GM12878 (cell line): Measurements from ENCODE around the gene COL1A1. TPM values are rescaled to one million over a fixed set of nuclear protein-coding genes. Genes with fewer than 3 reads are reported as not detected.

ENCODE experiments used
- BCL11A ChIP-seq: IDR thresholded peaks from 2 replicates; pipeline ENCODE4 v1.6.1; 2011; ENCODE audit warnings: low read depth, low read length
- CBX3 ChIP-seq: fragments of 200-600 bp; sonication (generic); IDR thresholded peaks from 2 replicates; pipeline ENCODE4 v1.6.1; 2016; ENCODE audit warnings: low read depth, borderline replicate concordance
- CBX5 ChIP-seq: sonication (generic); IDR thresholded peaks from 2 replicates; pipeline ENCODE4 v1.6.1; 2016; ENCODE audit warnings: low read depth, moderate library complexity, mild to moderate bottlenecking, inconsistent platforms
- CEBPB ChIP-seq, 2 experiments: fragments of 150-350 bp in 1 of 2; IDR thresholded peaks; 2 replicates each; pipeline ENCODE4 v1.6.1; 2012 to 2014; ENCODE audit warnings: low read depth in 2 of 2, low read length in 2 of 2, borderline replicate concordance in 1 of 2, inconsistent platforms in 1 of 2
- CHD2 ChIP-seq: IDR thresholded peaks from 2 replicates; pipeline ENCODE4 v1.6.1; 2011; ENCODE audit warnings: low read depth, low read length, improper control_type of control experiment, borderline replicate concordance
- CHD4 ChIP-seq: fragments of 200-600 bp; sonication (generic); IDR thresholded peaks from 2 replicates; pipeline ENCODE4 v1.6.1; 2016; ENCODE audit warnings: mild to moderate bottlenecking
- FOS ChIP-seq: IDR thresholded peaks from 3 replicates; pipeline ENCODE4 v1.6.1; 2011; ENCODE audit warnings: borderline replicate concordance; ENCODE audit not compliant: insufficient read length; ENCODE audit errors: extremely low read depth
- FOXM1 ChIP-seq: IDR thresholded peaks from 2 replicates; pipeline ENCODE4 v1.6.1; 2012; ENCODE audit warnings: low read depth, mild to moderate bottlenecking, inconsistent platforms, low read length, moderate library complexity
- GABPA ChIP-seq: IDR thresholded peaks from 2 replicates; pipeline ENCODE4 v1.6.1; 2014; ENCODE audit warnings: antibody characterized with exemption, low read depth, mild to moderate bottlenecking, inconsistent platforms
- GATAD2B ChIP-seq: fragments of 450-650 bp; conservative IDR thresholded peaks from 2 replicates; pipeline ENCODE4 v1.6.1; 2017; ENCODE audit warnings: low read depth, mild to moderate bottlenecking, moderate library complexity
- JUNB ChIP-seq: IDR thresholded peaks from 2 replicates; pipeline ENCODE4 v1.6.1; 2016; ENCODE audit warnings: antibody characterized with exemption, mild to moderate bottlenecking
- KAT2A ChIP-seq: conservative IDR thresholded peaks from 2 replicates; pipeline ENCODE4 v1.6.1; 2011; ENCODE audit warnings: low read depth, low read length; ENCODE audit not compliant: control insufficient read depth
- NFXL1 ChIP-seq: fragments of 450-650 bp; IDR thresholded peaks from 2 replicates; pipeline ENCODE4 v1.6.1; 2017; ENCODE audit warnings: antibody characterized with exemption, mild to moderate bottlenecking, borderline replicate concordance
- NFYB ChIP-seq: IDR thresholded peaks from 2 replicates; pipeline ENCODE4 v1.6.1; 2011; ENCODE audit warnings: low read depth, mild to moderate bottlenecking, low read length, improper control_type of control experiment, moderate library complexity; ENCODE audit not compliant: insufficient read depth
- NR2C1 ChIP-seq: fragments of 450-650 bp; IDR thresholded peaks from 2 replicates; pipeline ENCODE4 v1.6.1; 2017; ENCODE audit warnings: antibody characterized with exemption, mild to moderate bottlenecking, moderate library complexity
- RUNX3 ChIP-seq: IDR thresholded peaks from 2 replicates; pipeline ENCODE4 v1.6.1; 2012; ENCODE audit warnings: low read length, inconsistent platforms
- SIN3A ChIP-seq: IDR thresholded peaks from 2 replicates; pipeline ENCODE4 v1.6.1; 2012; ENCODE audit warnings: low read depth, low read length, improper control_type of control experiment
- SMARCA5 ChIP-seq: fragments of 450-650 bp; IDR thresholded peaks from 2 replicates; pipeline ENCODE4 v1.6.1; 2017; ENCODE audit warnings: mild to moderate bottlenecking
- SMC3 ChIP-seq: IDR thresholded peaks from 2 replicates; pipeline ENCODE4 v1.6.1; 2011; ENCODE audit warnings: low read length, improper control_type of control experiment, borderline replicate concordance
- SRF ChIP-seq, 2 experiments: IDR thresholded peaks; 2 replicates each; pipeline ENCODE4 v1.6.1; 2011; ENCODE audit warnings: low read depth in 2 of 2, low read length in 2 of 2, mild to moderate bottlenecking in 1 of 2, moderate library complexity in 1 of 2
- WRNIP1 ChIP-seq: IDR thresholded peaks from 2 replicates; pipeline ENCODE4 v1.6.1; 2011; ENCODE audit warnings: low read depth, low read length, improper control_type of control experiment, borderline replicate concordance
- ZNF384 ChIP-seq: IDR thresholded peaks from 2 replicates; pipeline ENCODE4 v1.6.1; 2012; ENCODE audit warnings: low read depth, mild to moderate bottlenecking, low read length, improper control_type of control experiment, borderline replicate concordance
- polyA plus RNA-seq, 11 experiments: library from polyadenylated mRNA; depleted of rRNA in 4 of 11; unstranded in 6 of 11; stranded (reverse) in 5 of 11; fragments of >200 nt; fragmentation: Nextera tagmentation in 4 of 11; fragmentation: Illumina TruSeq in 1 of 11; extraction: Ambion mirVana in 4 of 11; extraction: Trizol in 1 of 11; gene quantifications; 1 replicate in 1 of 11; 2 replicates in 10 of 11; pipeline versions ENCODE4 v1.2.1 to v1.2.3, GENCODE V29; 2011 to 2016; ENCODE audit warnings: inconsistent platforms in 2 of 11, missing spikeins in 2 of 11, low read depth in 1 of 11
- total RNA-seq, 4 experiments: library from RNA; depleted of rRNA in 3 of 4; stranded (reverse); fragments of >200 nt in 3 of 4; fragmentation: Illumina TruSeq in 1 of 4; extraction: Trizol in 1 of 4; gene quantifications; 2 replicates each; pipeline versions ENCODE4 v1.2.1 to v1.2.3, GENCODE V29; 2013 to 2021
- TF ChIP-seq, protein P1 (sequence below): IDR thresholded peaks from 2 replicates; pipeline ENCODE4 v1.6.1; 2012; ENCODE audit warnings: low read depth, low read length, improper control_type of control experiment
- TF ChIP-seq, protein P2 (sequence below): fragments of 450-650 bp; formaldehyde crosslinking; IDR thresholded peaks from 2 replicates; pipeline ENCODE4 v1.4.0; 2020; ENCODE audit warnings: mild to moderate bottlenecking, moderate library complexity
- TF ChIP-seq, protein P3 (sequence below): IDR thresholded peaks from 2 replicates; pipeline ENCODE4 v1.6.1; 2012; ENCODE audit warnings: low read depth, low read length, improper control_type of control experiment

Gene COL1A1
- total and polyA plus RNA-seq, 10 of the 15 experiments (the other 5 are each of a cell fraction or from before 2014, with no cell fraction given): 0.18 to 7.7 (median 2.3) TPM

DNA sequence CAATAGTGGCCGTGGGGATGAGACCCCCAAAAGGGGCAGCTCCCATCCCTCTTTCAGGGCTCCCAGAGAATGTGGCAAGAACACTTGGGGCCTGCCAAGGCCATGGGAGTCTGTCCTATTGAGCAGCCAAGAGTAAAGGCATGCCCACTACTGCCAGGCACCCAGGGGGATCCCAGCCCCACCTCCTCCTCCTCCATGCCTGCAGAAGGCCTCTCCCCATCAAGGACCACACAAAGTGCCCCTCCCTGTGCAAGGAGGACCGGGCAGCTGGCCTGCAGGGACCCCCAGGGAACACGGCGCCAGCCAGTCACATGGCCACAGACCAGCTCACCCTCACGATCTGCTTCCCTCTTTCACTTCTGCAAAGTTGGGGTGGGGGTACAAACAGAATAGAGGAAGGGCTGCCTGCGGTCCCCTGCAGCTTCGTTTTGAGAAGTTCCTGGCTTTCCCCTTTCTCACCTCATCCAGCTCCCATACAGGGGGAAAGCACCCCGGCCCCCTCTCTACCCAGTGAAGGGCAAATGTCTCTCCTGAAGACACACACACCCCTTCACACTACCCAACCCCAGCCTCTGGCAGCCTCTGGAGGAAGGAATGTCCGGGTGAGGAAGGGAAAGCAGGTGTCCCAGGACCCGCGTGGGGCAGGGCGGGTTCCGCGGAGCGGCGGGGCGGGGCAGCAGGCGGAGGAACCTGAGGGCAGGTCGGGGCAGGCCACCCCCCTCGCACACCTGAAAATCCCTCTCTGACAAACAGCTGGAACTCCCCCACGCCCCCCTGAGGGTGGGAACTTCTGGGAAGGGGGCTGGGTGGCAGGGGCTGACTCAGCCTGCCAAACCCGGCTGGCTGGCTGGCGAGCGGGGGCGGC, 53.0 kb downstream of the COL1A1 start (continued):
- TF ChIP-seq, protein P1, sequence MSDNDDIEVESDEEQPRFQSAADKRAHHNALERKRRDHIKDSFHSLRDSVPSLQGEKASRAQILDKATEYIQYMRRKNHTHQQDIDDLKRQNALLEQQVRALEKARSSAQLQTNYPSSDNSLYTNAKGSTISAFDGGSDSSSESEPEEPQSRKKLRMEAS: peak; percentile 76; the same call in 1 of the 2 replicates
- TF ChIP-seq CHD4: no peak
- peak; percentile 74; the same call in 1 of the 2 replicates for TF ChIP-seq SMARCA5
- TF ChIP-seq, protein P2, sequence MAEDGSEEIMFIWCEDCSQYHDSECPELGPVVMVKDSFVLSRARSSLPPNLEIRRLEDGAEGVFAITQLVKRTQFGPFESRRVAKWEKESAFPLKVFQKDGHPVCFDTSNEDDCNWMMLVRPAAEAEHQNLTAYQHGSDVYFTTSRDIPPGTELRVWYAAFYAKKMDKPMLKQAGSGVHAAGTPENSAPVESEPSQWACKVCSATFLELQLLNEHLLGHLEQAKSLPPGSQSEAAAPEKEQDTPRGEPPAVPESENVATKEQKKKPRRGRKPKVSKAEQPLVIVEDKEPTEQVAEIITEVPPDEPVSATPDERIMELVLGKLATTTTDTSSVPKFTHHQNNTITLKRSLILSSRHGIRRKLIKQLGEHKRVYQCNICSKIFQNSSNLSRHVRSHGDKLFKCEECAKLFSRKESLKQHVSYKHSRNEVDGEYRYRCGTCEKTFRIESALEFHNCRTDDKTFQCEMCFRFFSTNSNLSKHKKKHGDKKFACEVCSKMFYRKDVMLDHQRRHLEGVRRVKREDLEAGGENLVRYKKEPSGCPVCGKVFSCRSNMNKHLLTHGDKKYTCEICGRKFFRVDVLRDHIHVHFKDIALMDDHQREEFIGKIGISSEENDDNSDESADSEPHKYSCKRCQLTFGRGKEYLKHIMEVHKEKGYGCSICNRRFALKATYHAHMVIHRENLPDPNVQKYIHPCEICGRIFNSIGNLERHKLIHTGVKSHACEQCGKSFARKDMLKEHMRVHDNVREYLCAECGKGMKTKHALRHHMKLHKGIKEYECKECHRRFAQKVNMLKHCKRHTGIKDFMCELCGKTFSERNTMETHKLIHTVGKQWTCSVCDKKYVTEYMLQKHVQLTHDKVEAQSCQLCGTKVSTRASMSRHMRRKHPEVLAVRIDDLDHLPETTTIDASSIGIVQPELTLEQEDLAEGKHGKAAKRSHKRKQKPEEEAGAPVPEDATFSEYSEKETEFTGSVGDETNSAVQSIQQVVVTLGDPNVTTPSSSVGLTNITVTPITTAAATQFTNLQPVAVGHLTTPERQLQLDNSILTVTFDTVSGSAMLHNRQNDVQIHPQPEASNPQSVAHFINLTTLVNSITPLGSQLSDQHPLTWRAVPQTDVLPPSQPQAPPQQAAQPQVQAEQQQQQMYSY (CRISPR knock-in tag): no peak
- TF ChIP-seq GABPA: no peak
- TF ChIP-seq ZNF384: no peak
- peak; percentile 74 for TF ChIP-seq JUNB
- no peak for TF ChIP-seq WRNIP1
- peak; percentile 97 for TF ChIP-seq GATAD2B
- TF ChIP-seq, protein P3, sequence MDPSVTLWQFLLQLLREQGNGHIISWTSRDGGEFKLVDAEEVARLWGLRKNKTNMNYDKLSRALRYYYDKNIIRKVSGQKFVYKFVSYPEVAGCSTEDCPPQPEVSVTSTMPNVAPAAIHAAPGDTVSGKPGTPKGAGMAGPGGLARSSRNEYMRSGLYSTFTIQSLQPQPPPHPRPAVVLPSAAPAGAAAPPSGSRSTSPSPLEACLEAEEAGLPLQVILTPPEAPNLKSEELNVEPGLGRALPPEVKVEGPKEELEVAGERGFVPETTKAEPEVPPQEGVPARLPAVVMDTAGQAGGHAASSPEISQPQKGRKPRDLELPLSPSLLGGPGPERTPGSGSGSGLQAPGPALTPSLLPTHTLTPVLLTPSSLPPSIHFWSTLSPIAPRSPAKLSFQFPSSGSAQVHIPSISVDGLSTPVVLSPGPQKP: no peak
- TF ChIP-seq CBX3: no peak
- TF ChIP-seq NFYB: no peak
- no peak for TF ChIP-seq NFXL1
- TF ChIP-seq SRF (IDR thresholded peaks at IDR 0.05; ENCODE audit: low read depth in 2 of 2, low read length in 2 of 2): no peak
- TF ChIP-seq NR2C1: no peak
- TF ChIP-seq FOS: no peak
- TF ChIP-seq CEBPB (IDR thresholded peaks at IDR 0.05; ENCODE audit: borderline replicate concordance in 1 of 2, low read depth in 2 of 2, low read length in 2 of 2): no peak
- no peak for TF ChIP-seq SMC3
- TF ChIP-seq KAT2A: no peak
- TF ChIP-seq BCL11A: peak; percentile 92
- TF ChIP-seq FOXM1: no peak
- peak; percentile 73 for TF ChIP-seq SIN3A
- peak; percentile 71; the same call in 1 of the 2 replicates for TF ChIP-seq CHD2
- TF ChIP-seq RUNX3: no peak
- TF ChIP-seq CBX5: no peak
